HUES6 (cell line): Measurements from ENCODE around the gene EFNA5.

Experiments
- H3K27ac ChIP-seq: 2 replicates; pipeline ENCODE4 v1.7.0; 2013; ENCODE audit warnings: low read depth, mild to moderate bottlenecking, low read length, inconsistent platforms
- H3K27me3 ChIP-seq: 2 replicates; pipeline ENCODE4 v1.6.1; 2013; ENCODE audit warnings: low read length; ENCODE audit not compliant: control insufficient read depth, insufficient read depth
- H3K36me3 ChIP-seq: 2 replicates; pipeline ENCODE4 v1.6.1; 2013; ENCODE audit warnings: low read length; ENCODE audit not compliant: control insufficient read depth, insufficient read depth
- H3K4me1 ChIP-seq: 2 replicates; pipeline ENCODE4 v1.6.1; 2013; ENCODE audit warnings: low read length; ENCODE audit not compliant: control insufficient read depth, insufficient read depth
- H3K4me3 ChIP-seq: 2 replicates; pipeline ENCODE4 v1.5.1; 2013; ENCODE audit warnings: low read depth, low read length
- H3K9ac ChIP-seq: one replicate; pipeline ENCODE4 v1.6.1; 2013; ENCODE audit warnings: mild to moderate bottlenecking, low read length
- H3K9me3 ChIP-seq: 2 replicates; pipeline ENCODE4 v1.6.1; 2013; ENCODE audit warnings: low read depth, low read length; ENCODE audit not compliant: control insufficient read depth, insufficient read depth

Gene EFNA5

GRCh38 chr5:107555425-107556090, 115.2 kb downstream of the EFNA5 start:
- no peak overlapping the region for H3K27ac ChIP-seq
- H3K4me1 ChIP-seq = peaks cover 32% of the 10 kb centered on the region
- H3K9ac ChIP-seq = no peak overlapping the region
- no peak overlapping the region for H3K4me3 ChIP-seq
- H3K27me3 ChIP-seq = no peaks in the 10 kb centered on the region
- H3K36me3 ChIP-seq = no peaks in the 10 kb centered on the region
- H3K9me3 ChIP-seq = no peaks in the 10 kb centered on the region

GRCh38 chr5:107554776-107555424, 115.8 kb downstream of the EFNA5 start:
- Histone ChIP-seq H3K4me1 (peaks cover 32% of the 10 kb centered on the region), H3K27ac (no peak overlapping the region), H3K9ac (no peak overlapping the region), H3K9me3 (no peaks in the 10 kb centered on the region), H3K36me3 (no peaks in the 10 kb centered on the region), H3K27me3 (no peaks in the 10 kb centered on the region), H3K4me3 (no peak overlapping the region)

DNA sequence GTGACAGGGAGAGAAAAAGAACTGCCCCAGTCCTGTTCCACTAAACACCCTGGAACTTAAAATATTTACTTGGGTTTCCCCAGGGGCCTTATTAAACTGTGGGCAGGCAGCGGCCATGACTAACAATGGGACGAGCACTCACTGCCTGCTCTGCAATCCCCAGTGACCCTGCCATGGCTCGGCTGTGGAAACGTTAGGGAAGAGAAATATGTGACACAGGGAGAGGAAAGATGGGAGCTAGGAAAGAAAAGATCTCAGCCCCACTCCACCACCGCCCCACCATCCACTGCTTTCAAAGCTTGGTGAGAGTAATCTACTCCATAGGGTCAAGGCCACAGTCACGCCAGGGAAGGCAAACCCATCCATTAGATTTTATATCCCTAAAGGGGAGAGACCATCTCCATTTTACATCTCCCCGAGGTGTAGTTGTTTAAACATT, 117.6 kb downstream of the EFNA5 start:
- H3K27ac ChIP-seq = no peak overlapping the region
- no peak overlapping the region for H3K9ac ChIP-seq
- no peak overlapping the region for H3K4me3 ChIP-seq
- no peaks in the 10 kb centered on the region for H3K27me3 ChIP-seq
- peaks cover 31% of the 10 kb centered on the region for H3K4me1 ChIP-seq
- H3K9me3 ChIP-seq = no peaks in the 10 kb centered on the region
- no peaks in the 10 kb centered on the region for H3K36me3 ChIP-seq

GRCh38 chr5:107551088-107551487, 119.6 kb downstream of the EFNA5 start:
- Histone ChIP-seq H3K27ac (no peak overlapping the region), H3K4me1 (peaks cover 16% of the 10 kb centered on the region), H3K27me3 (no peaks in the 10 kb centered on the region), H3K4me3 (no peak overlapping the region), H3K9me3 (no peaks in the 10 kb centered on the region), H3K9ac (no peak overlapping the region), H3K36me3 (no peaks in the 10 kb centered on the region)

GRCh38 chr5:107549567-107549966, 121.2 kb downstream of the EFNA5 start:
- no peaks in the 10 kb centered on the region for H3K27me3 ChIP-seq
- no peak overlapping the region for H3K4me3 ChIP-seq
- peaks cover 17% of the 10 kb centered on the region for H3K4me1 ChIP-seq
- no peaks in the 10 kb centered on the region for H3K36me3 ChIP-seq
- H3K9me3 ChIP-seq = no peaks in the 10 kb centered on the region
- H3K9ac ChIP-seq = no peak overlapping the region
- no peak overlapping the region for H3K27ac ChIP-seq

DNA sequence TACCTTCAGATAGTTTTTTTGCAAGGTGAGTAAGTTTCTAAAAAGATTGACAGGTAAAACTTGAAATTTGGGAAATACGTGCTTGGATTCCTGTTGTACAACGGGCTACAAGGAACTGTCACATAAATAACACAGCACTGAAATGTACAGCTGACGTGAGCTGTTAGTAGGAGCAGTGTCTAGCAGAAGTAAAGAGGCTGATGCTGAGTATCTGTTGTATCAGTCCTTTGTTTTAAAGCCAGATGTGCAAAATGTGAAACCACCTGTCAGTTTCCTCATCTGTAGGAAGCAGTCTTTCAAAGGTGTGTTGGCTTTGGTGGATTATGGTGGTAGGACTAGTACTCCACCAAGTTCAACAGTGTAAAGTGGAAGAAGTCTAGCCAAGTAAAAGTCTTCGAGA, 122.3 kb downstream of the EFNA5 start:
- Histone ChIP-seq H3K9ac (no peak overlapping the region), H3K27ac (no peak overlapping the region)

GRCh38 chr5:107546719-107547118, 124.0 kb downstream of the EFNA5 start:
- H3K27ac ChIP-seq = no peak overlapping the region
- no peak overlapping the region for H3K4me3 ChIP-seq
- no peaks in the 10 kb centered on the region for H3K9me3 ChIP-seq
- H3K36me3 ChIP-seq = no peaks in the 10 kb centered on the region
- no peaks in the 10 kb centered on the region for H3K27me3 ChIP-seq
- H3K4me1 ChIP-seq = peaks cover 27% of the 10 kb centered on the region
- no peak overlapping the region for H3K9ac ChIP-seq

More for the DNA sequence above, 122.3 kb downstream of the EFNA5 start:
- no peaks in the 10 kb centered on the region for H3K9me3 ChIP-seq
- H3K27me3 ChIP-seq = no peaks in the 10 kb centered on the region
- H3K36me3 ChIP-seq = no peaks in the 10 kb centered on the region
- no peak overlapping the region for H3K4me3 ChIP-seq
- peaks cover 25% of the 10 kb centered on the region for H3K4me1 ChIP-seq

DNA sequence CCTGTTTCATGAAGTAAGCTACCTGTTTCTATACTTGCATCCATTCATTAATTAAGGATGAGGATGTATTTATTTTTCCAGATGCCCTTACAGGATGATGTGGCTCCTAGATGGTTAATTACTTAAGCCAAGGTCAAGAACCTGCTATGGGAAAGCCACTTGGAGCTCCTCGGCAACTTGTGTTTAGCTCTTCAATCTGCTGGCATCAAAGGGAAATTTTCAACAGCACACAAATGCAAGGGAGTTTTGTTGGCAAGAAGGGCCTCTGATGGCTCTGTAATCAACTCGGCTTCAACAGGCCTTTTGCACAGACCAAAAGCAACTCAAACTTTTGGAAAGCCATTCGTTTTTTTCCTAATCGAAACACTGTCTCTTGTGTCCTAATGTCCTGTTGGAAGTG, 125.3 kb downstream of the EFNA5 start:
- H3K27ac ChIP-seq = no peak overlapping the region
- H3K9me3 ChIP-seq = no peaks in the 10 kb centered on the region
- peaks cover 27% of the 10 kb centered on the region for H3K4me1 ChIP-seq
- H3K36me3 ChIP-seq = no peaks in the 10 kb centered on the region
- H3K27me3 ChIP-seq = no peaks in the 10 kb centered on the region
- no peak overlapping the region for H3K4me3 ChIP-seq
- no peak overlapping the region for H3K9ac ChIP-seq

DNA sequence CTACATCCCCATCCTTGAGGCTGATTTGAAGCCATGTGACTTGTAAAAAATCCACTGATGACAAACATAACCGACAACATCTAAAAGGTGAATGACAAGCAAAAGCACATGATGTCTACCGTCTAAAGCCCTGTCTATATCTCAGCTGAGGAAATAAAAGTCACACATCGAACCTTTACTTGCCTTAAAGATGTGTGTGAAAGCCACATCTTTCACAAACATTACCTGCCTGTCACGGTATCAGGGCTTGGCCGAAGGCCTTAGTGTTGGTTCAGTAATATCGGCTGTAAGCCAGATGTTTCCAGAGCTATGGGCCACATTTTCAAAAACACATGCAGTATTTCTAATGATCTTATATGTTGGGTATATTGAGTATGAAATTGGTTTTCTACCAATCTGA, 125.8 kb downstream of the EFNA5 start:
- no peaks in the 10 kb centered on the region for H3K36me3 ChIP-seq
- no peak overlapping the region for H3K27ac ChIP-seq
- H3K27me3 ChIP-seq = no peaks in the 10 kb centered on the region
- H3K9ac ChIP-seq = no peak overlapping the region
- no peaks in the 10 kb centered on the region for H3K9me3 ChIP-seq
- H3K4me1 ChIP-seq = peaks cover 30% of the 10 kb centered on the region
- H3K4me3 ChIP-seq = no peak overlapping the region

- Histone ChIP-seq H3K4me3 (no peak overlapping the region), H3K9me3 (no peaks in the 10 kb centered on the region), H3K27ac (no peak overlapping the region), H3K9ac (no peak overlapping the region), H3K27me3 (no peaks in the 10 kb centered on the region), H3K4me1 (peaks cover 31% of the 10 kb centered on the region), H3K36me3 (no peaks in the 10 kb centered on the region)
These were observed 126.3 kb downstream of the EFNA5 start for GRCh38 chr5:107544476-107544875.

- H3K9me3 ChIP-seq = no peaks in the 10 kb centered on the region
- H3K9ac ChIP-seq = no peak overlapping the region
- no peaks in the 10 kb centered on the region for H3K27me3 ChIP-seq
- no peak overlapping the region for H3K4me3 ChIP-seq
- H3K36me3 ChIP-seq = no peaks in the 10 kb centered on the region
- H3K27ac ChIP-seq = no peak overlapping the region
- peaks cover 25% of the 10 kb centered on the region for H3K4me1 ChIP-seq
These were observed 126.9 kb downstream of the EFNA5 start for GRCh38 chr5:107543868-107544267.
